ENCODE results near the gene SLC34A3. TPM values are rescaled to one million over a fixed set of nuclear protein-coding genes. Genes with fewer than 3 reads are reported as not detected.

The SLC34A3 gene
- total and polyA plus RNA-seq, 2 donors (not counting 3 experiments of a cell fraction or from before 2014, with no cell fraction given) = not detected

DNA sequence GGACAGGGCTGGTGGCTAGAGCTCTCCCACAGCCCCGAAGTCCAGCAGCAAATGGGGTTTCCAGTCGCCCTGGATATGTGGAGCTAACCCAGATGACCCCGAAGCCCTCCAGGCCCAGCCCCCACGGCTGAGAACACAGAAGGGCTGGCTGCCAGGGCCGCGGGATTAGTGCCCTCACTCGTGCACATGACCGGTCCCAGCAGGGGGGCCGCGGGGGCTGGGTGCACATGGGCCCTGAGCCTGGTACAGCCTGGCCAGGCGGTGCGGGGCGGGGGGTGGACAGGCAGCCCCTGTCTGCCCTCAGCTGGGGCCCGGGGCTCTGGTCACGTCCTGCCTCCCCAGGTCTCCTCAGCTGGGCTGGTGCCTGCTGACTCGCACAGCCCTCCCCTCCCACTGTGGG is 36.3 kb upstream of the SLC34A3 start:
- H3K9me1 ChIP-seq (replicated peaks; ENCODE audit: control insufficient read depth, extremely low read depth, insufficient read depth, low read length) = no peaks in the 10 kb centered on the region
- no TSS peak for BruUV-seq (replicated peaks)
- no peak overlapping the region for H3K9ac ChIP-seq (replicated peaks; ENCODE audit: extremely low read depth, insufficient read depth, low read length)
- intact Hi-C loops (cut with micrococcal nuclease) (no loop called here), dilution Hi-C loops (cut with MboI; ENCODE audit: extremely low pct_ligation_motif_present, low sequenced_read_pairs) (no loop called here)
- ChIA-PET CTCF (interaction anchor here (1.4 to 2.0 kb wide), 2 partner anchors 33 to 42 kb away, joined by 3 to 6 read pairs; partner anchors contain the start of gene RNF224), POLR2A (no interaction called here)
- H4K20me1 ChIP-seq (replicated peaks; ENCODE audit: control insufficient read depth, extremely low read depth, insufficient read depth, low read length) = no peaks in the 10 kb centered on the region
- no peak overlapping the region for H3K4me3 ChIP-seq (replicated peaks in 1 of 3; ENCODE audit: insufficient read depth in 1 of 3, low read depth in 1 of 3, low read length in 3 of 3)
- no peak for TF ChIP-seq FOS (IDR thresholded peaks at IDR 0.05; ENCODE audit: borderline replicate concordance, insufficient read depth, low read length)
- H2AFZ ChIP-seq (ENCODE audit: low read depth, low read length) = no peak overlapping the region
- FAIRE-seq = no peak
- H3K27me3 ChIP-seq (ENCODE audit: control insufficient read depth in 2 of 2, insufficient read depth in 2 of 2, low read length in 2 of 2) = no peaks in the 10 kb centered on the region
- DNase-seq (ENCODE audit: low read depth, low spot score) = no peak
- peaks cover 0 to 14% of the 10 kb centered on the region in 2 experiments for H3K36me3 ChIP-seq (ENCODE audit: control insufficient read depth in 2 of 2, extremely low read depth in 1 of 2, insufficient read depth in 2 of 2, low read length in 2 of 2)
- no peak overlapping the region for H3K4me2 ChIP-seq (ENCODE audit: insufficient read depth, low read length)
- no peak overlapping the region for H3K27ac ChIP-seq (ENCODE audit: insufficient read depth, low read depth, low read length)
- no peaks in the 10 kb centered on the region for H3K9me3 ChIP-seq (replicated peaks; ENCODE audit: control insufficient read depth, insufficient read depth, low read length)
- peaks cover 11% of the 10 kb centered on the region for H3K79me2 ChIP-seq (ENCODE audit: control insufficient read depth, insufficient read depth, low read length)
- peaks cover 8% of the 10 kb centered on the region for H3K4me1 ChIP-seq (ENCODE audit: control insufficient read depth, extremely low read depth, insufficient read depth, low read length)

GRCh38 chr9:137194909-137195308 is 35.8 kb upstream of the SLC34A3 start:
- no peak overlapping the region for H3K27ac ChIP-seq (ENCODE audit: insufficient read depth, low read depth, low read length)
- no TSS peak for BruUV-seq (replicated peaks)
- no peaks in the 10 kb centered on the region for H4K20me1 ChIP-seq (replicated peaks; ENCODE audit: control insufficient read depth, extremely low read depth, insufficient read depth, low read length)
- ChIA-PET CTCF (interaction anchor here (1.4 to 2.0 kb wide), 2 partner anchors 33 to 42 kb away, joined by 3 to 6 read pairs; partner anchors contain the start of gene RNF224), POLR2A (no interaction called here)
- no peak for DNase-seq (ENCODE audit: low read depth, low spot score)
- H3K27me3 ChIP-seq (ENCODE audit: control insufficient read depth in 2 of 2, insufficient read depth in 2 of 2, low read length in 2 of 2) = no peaks in the 10 kb centered on the region
- no peak overlapping the region for H3K4me2 ChIP-seq (ENCODE audit: insufficient read depth, low read length)
- H3K4me1 ChIP-seq (ENCODE audit: control insufficient read depth, extremely low read depth, insufficient read depth, low read length) = peaks cover 5% of the 10 kb centered on the region
- intact Hi-C loops (cut with micrococcal nuclease) (no loop called here), dilution Hi-C loops (cut with MboI; ENCODE audit: extremely low pct_ligation_motif_present, low sequenced_read_pairs) (no loop called here)
- TF ChIP-seq EZH2 (IDR thresholded peaks at IDR 0.05; ENCODE audit: borderline replicate concordance, low read depth, low read length, severe bottlenecking) (no peak), MAX (IDR thresholded peaks at IDR 0.05; ENCODE audit: insufficient read depth, insufficient read length) (no peak), JUN (IDR thresholded peaks at IDR 0.05; ENCODE audit: borderline replicate concordance, insufficient read depth, insufficient read length, low read depth) (no peak)
- no peaks in the 10 kb centered on the region for H3K9me3 ChIP-seq (replicated peaks; ENCODE audit: control insufficient read depth, insufficient read depth, low read length)
- no peak overlapping the region for H3K4me3 ChIP-seq (replicated peaks in 1 of 3; ENCODE audit: insufficient read depth in 1 of 3, low read depth in 1 of 3, low read length in 3 of 3)
- H3K9me1 ChIP-seq (replicated peaks; ENCODE audit: control insufficient read depth, extremely low read depth, insufficient read depth, low read length) = no peaks in the 10 kb centered on the region
- H2AFZ ChIP-seq (ENCODE audit: low read depth, low read length) = no peak overlapping the region
- FAIRE-seq = no peak
- H3K9ac ChIP-seq (replicated peaks; ENCODE audit: extremely low read depth, insufficient read depth, low read length) = no peak overlapping the region
- H3K36me3 ChIP-seq (ENCODE audit: control insufficient read depth in 2 of 2, extremely low read depth in 1 of 2, insufficient read depth in 2 of 2, low read length in 2 of 2) = peaks cover 0 to 13% of the 10 kb centered on the region in 2 experiments
- H3K79me2 ChIP-seq (ENCODE audit: control insufficient read depth, insufficient read depth, low read length) = peaks cover 6% of the 10 kb centered on the region
